ENCODE measurements around the gene HSPA4L. TPM values are rescaled to one million over a fixed set of nuclear protein-coding genes. Genes with fewer than 3 reads are reported as not detected.

The HSPA4L gene
- 3.5 and 4.7 TPM in 2 replicates for total RNA-seq (2014; rRNA removed; shearing (Covaris generic))

DNA sequence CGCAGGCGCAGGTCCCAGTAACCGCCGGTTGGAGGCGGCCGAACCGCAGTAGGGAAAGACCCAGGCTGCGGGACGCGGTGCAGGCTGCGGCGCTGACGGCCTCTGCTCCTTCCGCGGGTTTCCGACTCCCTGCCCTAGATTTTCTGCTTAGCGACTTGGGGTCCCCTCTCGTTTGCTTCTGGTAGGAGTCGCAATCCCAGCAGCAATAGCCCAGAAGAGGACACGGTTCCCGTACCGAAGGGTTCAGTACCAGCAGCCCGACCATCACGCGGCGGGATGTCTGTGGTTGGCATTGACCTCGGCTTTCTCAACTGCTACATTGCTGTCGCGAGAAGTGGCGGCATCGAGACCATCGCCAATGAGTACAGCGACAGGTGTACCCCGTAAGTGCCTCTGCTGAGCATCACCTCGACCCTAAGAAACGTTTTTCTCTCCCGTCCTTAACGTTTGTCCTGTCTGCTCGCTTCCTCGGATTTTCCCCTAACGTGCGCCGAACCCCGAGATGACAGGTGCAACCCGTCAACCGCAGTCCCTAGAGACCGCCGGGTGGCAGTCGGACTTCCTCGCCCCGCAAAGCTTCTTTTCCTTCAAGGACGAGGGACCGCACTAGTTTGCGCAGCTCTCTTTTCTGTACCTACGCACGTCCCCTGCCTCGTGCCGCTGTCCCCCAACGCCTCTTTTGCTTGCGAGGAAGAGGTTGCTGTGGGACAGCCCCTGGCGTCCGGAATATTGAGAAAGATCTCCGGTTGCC is at the start of gene HSPA4L:
Gene HSPA4L (plus strand): TSS at position 48 of the 751 bp plus-strand sequence. CDS start 229 bp downstream, at position 277.
- peak; percentile 51 for DNase-seq (ENCODE audit: low read depth)

DNA sequence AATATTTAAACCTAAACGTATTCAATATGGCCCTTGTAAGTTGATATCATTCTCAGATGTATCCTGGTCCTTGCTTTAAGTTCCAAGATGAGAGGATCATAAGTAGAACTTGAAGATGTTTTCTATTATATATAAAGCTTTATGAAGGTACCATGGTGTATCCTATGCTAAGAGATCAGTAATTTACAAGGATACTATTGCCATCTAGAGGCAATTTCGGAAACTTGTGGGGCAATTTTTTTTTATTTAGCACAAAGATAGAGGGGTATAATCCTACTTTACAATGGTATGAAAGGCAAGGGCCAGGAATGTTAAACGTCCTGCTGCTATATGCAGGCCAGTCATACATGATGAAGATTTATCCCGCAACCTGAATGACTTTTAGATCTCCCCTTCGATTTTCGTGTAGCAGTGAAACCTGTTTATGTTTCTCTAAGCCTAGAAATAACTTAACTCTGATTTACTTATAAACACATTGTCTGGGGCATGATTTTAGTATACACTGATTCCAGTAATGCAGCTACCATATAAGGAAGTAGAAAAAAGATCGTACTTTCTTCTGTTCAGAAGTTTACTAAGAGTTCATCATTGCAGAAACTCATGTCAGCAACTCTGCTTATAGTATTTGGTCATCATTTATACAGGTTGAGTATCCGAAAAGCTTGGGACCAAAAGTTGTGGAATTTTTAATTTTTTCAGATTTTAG is 49.3 kb upstream of the HSPA4L start:
- DNase-seq (ENCODE audit: low read depth): peak; percentile 42

DNA sequence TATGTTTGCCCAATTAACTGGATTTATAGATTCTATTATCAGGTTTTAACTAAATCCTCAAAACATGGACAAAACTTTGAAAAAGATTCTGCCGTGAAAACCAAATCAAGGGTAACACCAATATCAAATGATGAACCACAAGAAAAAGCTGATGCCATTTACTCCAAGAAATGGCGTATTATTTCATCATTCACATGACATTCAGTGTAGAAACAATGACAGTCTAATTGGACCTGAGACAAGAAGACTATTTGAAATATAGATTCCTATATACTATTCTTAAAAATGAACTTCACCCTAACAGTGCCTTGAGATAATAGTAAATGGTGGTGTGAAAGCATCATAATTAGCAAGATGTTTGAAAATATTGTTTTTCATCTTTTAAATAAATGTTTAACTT is 47.1 kb upstream of the HSPA4L start:
- DNase-seq (ENCODE audit: low read depth): no peak

DNA sequence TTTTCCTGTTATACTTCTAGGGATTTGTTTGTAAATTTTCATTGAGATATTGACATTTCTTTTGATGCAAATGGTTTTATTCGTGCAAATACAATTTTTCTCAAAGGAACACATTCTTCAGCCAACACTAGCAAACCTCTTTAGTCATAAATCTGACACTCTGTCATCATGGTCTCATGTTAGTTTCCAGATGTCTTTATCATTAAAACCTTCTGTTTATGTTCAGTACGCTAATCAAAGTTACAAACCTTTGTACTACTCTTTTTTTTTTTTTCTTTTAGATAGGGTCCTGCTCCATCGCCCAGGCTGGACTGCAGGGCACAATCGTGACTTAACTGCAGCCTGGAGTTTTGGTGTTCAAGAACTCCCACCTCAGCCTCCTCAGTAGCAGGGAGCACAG is 44.8 kb upstream of the HSPA4L start:
- DNase-seq (ENCODE audit: low read depth): no peak

DNA sequence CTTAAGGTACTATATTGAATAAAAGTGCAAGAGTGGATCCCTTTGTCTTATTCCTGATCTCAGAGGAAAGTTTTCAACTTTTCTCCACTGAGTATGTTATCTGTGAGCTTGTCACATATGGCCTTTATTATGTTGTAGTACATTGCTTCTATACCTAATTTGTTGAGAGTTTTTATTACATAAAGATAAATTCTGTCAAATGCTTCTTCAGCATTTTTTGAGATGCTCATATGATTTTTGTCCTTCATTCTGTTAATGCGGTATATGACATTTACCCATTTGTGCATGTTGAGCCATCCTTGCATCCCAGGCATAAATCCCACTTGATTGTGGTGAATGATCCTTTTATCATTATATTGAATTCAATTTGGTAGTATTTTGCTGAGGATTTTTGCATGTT is 40.9 kb upstream of the HSPA4L start:
- DNase-seq (ENCODE audit: low read depth): no peak

DNA sequence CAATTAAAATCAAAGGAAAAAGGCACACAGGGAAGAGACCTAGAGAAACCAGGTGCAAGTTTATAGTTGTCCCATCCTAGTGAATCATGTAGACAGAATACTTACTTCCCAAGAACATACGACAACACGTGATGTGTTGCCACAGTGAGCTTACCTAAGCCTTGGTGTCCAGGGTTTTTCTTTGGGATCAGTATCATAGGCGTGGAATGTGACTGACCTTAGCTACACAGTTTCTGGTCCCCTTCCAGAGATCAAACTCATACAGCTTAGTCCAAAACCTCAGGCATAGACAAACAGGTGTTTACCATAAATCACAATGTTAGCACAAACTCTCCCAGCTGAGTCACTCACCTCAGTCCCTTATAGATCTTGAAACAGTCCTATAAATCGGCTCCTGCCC is 34.2 kb upstream of the HSPA4L start:
- DNase-seq (ENCODE audit: low read depth): no peak

DNA sequence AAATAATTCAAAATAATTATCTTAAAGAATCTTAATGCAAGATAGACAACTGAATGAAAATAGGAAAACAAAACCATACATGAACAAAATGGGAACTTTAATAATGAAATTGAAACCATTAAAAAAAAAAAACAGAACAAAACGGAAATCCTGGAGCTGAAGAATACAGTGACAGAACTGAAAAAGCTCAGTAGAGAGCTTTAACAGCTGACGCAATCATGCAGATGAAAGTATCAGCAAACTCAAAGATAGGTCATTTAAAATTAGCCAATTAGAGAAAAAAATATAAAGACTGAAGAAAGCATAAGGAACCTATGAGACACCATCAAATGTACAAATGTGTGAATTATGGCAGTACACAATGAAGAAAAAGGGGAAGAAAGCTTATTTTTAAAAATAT is 33.2 kb upstream of the HSPA4L start:
- no peak for DNase-seq (ENCODE audit: low read depth)

DNA sequence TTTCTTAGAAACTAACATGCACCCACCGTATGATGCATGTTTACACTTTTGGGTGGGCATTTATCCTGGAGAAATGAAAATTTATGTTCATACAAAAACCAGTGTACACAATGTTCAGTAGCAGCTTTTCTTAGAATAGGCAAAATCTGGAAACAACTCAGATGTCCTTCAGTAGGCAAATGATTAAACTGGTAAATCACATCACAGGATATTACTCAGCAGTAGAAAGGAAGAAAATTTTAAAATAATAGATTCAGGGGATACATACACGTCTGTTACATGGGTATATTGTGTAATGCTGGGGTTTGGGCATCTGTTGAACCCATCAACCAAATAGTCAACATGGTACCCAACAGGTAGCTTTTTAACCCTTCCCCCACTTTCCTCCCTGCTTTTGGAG is 25.2 kb upstream of the HSPA4L start:
- DNase-seq (ENCODE audit: low read depth): no peak

DNA sequence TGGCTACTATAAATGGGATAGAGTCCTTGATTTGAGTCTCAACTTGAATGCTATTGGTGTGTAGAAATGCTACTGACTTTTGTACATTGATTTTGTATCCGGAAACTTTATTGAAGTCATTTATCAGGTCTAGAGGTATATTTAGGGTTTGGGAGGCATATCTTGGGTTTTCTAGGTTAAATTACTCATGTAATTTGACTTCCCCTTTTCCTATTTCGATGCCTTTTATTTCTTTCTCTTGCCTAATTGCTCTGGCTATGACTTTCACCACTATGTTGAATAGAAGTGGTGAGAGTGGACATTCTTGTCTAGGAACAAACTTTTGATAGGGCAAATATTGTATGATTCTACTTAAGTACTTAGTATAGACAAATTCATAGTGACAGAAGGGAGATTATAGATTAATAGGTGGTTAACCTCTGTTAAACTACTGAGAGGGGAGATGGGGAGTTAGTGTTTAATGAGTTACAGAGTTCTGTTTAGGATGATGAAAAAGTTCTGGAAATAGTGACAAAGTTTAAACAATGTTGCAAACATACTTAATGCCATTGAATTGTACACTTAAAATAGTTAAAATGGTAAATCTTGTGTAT is 22.8 kb upstream of the HSPA4L start:
- no peak for DNase-seq (ENCODE audit: low read depth)

DNA sequence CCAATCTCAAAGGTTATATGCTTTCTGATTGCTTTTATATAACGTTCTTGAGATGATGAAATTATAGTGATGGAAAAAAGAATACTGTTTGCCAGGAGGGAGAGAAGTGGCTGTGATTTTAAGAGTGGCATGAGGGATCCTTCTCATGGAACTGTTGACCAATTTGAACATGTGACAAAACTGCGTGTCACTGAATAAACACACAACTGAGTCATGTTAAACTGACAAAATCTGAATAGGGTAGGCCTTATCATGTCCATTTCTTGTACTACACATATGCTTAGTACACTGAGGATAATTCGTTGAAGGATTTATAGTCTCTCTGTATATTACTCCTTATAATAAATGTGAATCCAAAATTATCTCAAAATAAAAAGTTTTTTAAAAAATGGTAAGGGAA is 22.2 kb upstream of the HSPA4L start:
- DNase-seq (ENCODE audit: low read depth): no peak

DNA sequence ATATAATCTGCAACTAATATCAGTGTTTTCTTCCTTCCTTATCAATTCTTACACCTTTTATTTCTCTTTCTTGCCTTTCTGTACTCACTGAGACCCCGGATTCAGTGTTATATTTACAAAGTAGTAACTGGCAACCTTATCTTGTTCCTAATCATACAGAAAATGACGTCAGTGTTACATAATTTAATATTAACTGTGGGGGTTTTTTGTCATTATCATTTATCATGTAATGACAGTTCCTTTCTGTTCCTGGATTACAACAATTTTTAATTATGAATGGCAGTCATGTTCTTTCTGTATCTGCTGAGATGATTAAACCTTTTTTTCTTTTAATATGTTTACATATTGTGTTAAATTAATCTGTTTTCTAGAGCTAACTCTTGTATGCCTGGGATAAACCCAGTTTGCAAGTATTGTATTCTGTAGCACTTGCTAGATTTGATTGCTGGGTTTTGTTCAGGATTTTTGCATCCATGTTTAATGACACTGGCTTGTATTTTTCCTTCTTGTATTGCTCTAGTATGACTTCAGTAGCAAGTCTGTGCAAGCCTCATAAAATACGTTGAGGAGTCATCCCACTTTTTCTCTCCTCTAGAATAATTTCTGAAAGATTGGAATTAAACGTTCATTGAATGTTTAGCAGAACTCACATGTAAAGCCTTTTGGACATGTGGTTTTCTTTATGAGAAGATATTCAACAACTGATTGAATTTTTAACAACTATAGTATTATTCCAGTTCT is 10.4 kb upstream of the HSPA4L start:
- DNase-seq (ENCODE audit: low read depth): no peak

DNA sequence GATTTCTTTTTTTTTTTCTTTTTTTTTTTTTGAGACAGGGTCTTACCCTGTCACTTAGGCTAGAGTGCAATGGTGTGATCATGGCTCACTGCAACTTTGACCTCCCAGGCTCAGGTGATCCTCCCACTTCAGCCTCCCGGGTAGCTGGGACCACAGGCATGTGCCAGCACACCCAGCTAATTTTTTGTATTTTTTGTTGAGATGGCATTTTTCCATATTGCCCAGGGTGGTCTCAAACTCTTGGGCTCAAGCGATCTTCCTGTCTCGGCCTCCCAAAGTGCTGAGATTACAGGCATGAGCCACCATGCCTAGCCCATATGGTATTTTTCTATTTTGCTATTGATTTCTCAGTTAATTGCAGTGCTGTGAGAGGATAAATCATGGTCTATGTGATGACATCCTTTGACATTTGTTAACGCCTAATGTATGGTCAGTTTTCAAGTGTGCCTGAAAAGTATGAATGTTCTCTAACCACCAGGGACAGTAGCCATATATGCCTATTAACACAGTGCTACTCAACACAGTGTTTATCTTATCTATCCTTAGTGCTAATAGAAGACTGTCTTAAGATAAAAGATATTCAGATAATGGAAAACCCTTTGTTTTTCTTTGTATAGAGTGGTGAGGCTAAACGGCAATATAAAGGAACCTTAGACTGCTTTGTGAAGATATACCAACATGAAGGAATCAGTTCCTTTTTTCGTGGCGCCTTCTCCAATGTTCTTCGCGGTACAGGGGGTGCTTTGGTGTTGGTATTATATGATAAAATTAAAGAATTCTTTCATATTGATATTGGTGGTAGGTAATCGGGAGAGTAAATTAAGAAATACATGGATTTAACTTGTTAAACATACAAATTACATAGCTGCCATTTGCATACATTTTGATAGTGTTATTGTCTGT is 9.1 kb upstream of the HSPA4L start:
- DNase-seq (ENCODE audit: low read depth): no peak

DNA sequence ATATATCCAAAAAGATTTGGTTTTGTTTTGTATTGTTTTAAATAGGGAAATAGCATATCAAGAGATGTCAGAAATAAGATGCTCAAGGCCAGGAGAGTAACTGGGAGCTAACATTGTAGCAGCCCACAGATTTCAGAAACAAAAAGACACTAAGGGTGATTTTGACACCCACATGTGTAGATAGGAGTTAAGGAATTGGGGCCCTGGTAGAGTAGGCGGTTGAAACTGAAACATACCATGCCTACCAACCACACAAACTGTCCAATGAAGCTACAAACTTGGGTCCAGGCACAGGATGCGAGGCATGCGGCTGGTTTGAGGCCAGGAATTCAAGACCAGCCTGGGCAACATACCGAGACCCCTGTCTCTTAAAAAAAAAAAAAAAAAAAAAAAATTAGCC is 6.3 kb upstream of the HSPA4L start:
- DNase-seq (ENCODE audit: low read depth): no peak

DNA sequence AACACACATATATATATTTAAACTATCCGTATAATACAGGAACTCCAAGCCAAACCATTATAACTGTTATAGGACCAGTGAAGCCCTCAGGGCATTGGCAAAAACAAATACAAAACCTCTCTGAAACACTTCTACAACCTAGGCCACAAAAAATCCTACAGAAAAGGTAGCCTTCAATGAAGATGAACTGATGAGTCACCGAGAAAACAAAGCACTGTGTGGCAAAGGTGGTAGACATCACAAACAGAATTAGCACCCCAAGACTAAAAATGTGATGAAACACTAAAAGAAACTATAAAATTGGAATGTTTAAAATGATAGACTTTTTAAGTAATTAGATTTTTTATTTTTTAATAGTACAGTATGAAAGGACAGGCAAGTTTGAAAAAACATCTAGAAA is 5.5 kb upstream of the HSPA4L start:
- DNase-seq (ENCODE audit: low read depth): no peak

DNA sequence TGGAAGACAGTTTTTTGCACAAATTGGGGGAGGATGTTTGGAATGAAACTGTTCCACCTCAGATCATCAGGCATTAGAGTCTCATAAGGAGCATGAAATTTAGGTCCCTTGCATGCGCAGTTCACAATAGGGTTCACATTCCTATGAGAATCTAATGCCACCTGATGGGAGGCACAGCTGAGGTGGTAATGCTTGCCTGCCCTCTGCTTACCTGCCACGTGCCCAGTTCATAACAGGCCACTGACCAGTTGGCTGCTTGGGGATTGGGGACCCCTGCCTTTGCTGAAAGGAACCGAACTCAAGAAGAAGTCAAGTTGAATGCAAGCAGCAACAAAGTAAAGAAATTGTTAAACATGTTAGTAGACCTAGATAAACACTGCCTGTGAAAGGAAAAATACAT is 4.6 kb upstream of the HSPA4L start:
- DNase-seq (ENCODE audit: low read depth): no peak

DNA sequence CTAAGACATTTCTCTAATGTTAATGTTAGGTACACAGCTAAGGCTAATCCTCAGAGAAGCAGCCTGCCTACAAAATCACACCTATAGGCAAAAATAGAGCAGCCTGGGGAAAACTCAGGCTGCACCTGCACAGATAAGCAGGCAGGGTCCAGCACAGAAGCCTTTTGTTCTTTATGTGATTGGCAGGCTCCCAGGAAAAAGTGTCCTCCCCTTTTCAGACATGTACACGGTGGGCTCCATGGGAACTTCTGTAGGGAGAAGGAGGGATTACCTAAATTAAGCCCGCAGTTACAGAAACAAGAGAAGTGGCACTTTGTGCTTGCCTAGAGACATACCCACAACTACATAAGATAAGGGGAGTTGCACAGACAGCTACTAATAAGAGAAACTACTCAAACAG is 4.0 kb upstream of the HSPA4L start:
- no peak for DNase-seq (ENCODE audit: low read depth)

DNA sequence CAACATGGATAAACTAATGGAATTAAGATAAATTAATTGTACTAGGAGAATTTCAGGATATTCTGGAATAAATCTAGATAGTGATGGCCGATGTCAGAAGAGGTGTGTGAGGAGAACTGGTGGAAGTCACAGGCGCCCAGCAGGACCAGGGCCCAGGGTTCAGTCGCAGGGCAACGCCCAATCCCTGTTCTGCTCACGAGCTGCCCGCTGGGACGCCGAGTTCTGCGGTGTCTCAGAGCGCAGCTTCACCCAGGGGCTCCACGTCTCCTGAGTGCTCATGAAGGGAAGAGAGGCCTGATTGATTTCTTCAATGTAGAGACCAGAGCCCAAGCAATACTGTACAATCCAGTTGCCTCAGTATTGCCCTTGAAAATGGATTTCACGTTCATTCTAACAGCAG is 1.5 kb upstream of the HSPA4L start:
- DNase-seq (ENCODE audit: low read depth): no peak

DNA sequence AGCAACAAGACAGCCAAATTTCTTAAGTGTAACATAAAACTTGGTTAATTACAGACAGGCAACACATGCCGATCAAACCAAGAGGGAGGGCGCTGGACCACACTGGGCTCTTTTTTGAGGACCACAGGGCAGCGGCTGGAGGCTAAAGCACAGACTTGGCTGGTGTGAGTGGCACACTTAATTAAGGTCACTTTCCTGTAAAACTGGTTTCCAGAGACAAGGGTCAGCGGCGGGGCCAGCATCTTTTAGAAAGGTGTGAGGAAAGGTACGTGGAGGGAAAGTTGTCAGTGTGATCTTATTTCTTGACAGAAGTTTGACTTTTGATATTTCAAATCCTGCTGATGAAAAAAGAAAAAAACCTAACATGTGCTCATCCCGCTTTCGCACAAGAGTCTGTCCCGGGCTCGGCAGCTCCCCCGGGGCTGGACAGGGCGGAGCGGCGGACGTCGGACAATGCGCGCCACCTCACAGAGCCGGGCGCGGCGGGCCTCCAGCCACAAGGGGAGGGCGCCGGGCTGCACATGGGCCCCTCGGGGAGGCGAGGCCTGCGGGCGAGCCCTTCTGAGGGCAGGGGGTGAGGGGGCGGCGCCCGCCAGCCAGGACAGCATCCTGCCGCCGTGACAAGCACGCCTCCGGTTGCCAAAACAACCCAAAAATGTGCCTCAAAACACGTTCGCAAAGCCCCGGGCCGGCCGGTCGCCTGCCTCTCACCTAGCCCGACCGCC is 660 bp upstream of the HSPA4L start:
- DNase-seq (ENCODE audit: low read depth): peak; percentile 59

DNA sequence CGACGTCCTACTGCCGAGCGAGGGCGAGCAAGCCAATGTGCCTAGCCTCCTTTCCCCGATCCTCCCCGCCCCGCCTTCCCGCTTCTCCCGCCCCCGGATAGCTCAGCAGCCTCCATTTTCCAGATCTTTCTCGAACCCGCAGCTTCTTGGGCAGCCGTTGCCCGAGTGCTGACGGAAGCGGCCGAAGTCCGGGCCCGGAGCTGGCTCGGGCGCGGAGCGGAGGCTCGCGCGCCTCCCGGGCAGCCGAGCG is 172 bp upstream of the HSPA4L start:
- DNase-seq (ENCODE audit: low read depth): peak; percentile 73

DNA sequence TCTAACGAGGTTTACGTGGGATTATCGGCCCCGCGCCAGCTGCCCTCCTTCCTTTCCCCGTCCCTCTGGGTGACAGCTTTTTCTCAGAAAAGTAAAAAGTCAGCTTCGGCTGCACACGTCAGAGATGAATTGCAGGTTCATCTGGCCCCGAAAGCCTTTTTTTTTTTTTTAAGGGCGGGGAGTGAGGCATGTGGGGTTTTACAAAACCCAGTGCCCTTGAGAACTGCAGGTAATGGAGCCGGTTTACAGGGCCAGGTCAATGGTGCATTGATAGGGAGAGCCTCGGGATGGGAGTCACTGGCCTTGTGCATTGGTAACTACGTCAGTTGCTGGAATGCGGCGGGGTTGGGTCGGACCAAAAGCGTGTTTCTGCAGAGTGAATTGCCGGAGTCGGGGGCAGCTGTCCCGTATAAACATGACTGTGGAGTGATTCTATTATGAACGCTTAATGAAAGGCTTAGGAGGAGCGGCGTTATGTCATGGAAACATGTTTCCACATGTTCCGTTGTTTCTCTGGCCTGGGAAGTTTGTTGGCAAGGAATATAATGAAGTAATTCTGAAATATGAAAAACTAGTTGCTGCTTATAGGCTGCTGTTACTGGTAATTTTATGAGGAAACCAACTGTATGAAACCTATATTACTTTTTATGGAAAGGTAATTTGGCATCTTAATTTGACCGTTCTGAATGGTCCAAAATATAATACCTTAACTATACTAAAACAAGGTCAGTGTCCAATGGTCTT is 1.1 kb downstream of the HSPA4L start:
- DNase-seq (ENCODE audit: low read depth): peak; percentile 18

Data from RPMI7951 (cell line).